Activated CD8-positive, alpha-beta T cell treated with anti-CD3 and anti-CD28 coated beads for 36 hours (primary cell): ENCODE data around the gene IGF2R. TPM values are rescaled to one million over a fixed set of nuclear protein-coding genes. Genes with fewer than 3 reads are reported as not detected.
A peak's percentile ranks its signal among the peaks of the same experiment; 100 is the strongest.

ENCODE experiments used
- ATAC-seq: fragments of 200-7000 bp; cut with Tn5 transposase; one replicate; pipeline ENCODE4 v1.10.0; 2021; ENCODE audit warnings: mild to moderate bottlenecking, moderate library complexity
- CTCF ChIA-PET: fragments of 350-600 bp; sonication (Branson Sonifier 250); formaldehyde crosslinking; loops from one replicate; lab custom pipeline; 2021; ENCODE audit warnings: antibody characterized with exemption; lab: Charles Lee
- POLR2A ChIA-PET: fragments of 350-600 bp; sonication (Branson Sonifier 250); formaldehyde crosslinking; loops from one replicate; lab custom pipeline; 2021; ENCODE audit warnings: antibody characterized with exemption; lab: Charles Lee
- DNase-seq: peaks from one replicate; pipeline ENCODE4 v3.0.0-alpha.2; 2020
- H3K27ac Mint-ChIP-seq: one replicate; pipeline ENCODE4 v1.8.0; 2021; ENCODE audit warnings: mild to moderate bottlenecking, mixed read lengths
- H3K27me3 Mint-ChIP-seq: one replicate; pipeline ENCODE4 v1.8.0; 2021; ENCODE audit warnings: mixed read lengths
- H3K36me3 Mint-ChIP-seq: one replicate; pipeline ENCODE4 v1.8.0; 2021; ENCODE audit warnings: low read depth, mixed read lengths
- H3K4me1 Mint-ChIP-seq: one replicate; pipeline ENCODE4 v1.8.0; 2021; ENCODE audit warnings: low read depth, mixed read lengths
- H3K4me3 Mint-ChIP-seq: one replicate; pipeline ENCODE4 v1.8.0; 2021; ENCODE audit warnings: mild to moderate bottlenecking, moderate library complexity, mixed read lengths
- H3K9me3 Mint-ChIP-seq: one replicate; pipeline ENCODE4 v1.8.0; 2021; ENCODE audit warnings: mixed read lengths
- intact Hi-C: fragments of 100-400 bp; cut with micrococcal nuclease; formaldehyde crosslinking; loops from one replicate; pipeline ENCODE4 v1.10.0; 2022
- total RNA-seq, 2 experiments: library from RNA; stranded (reverse); gene quantifications; one replicate each; pipeline ENCODE4 v1.2.3, GENCODE V29; 2021
- TF ChIP-seq, protein P1 (sequence below): fragments of 200-600 bp; IDR thresholded peaks from one replicate; pipeline ENCODE4 v1.8.0; 2022; ENCODE audit warnings: antibody characterized with exemption, mild to moderate bottlenecking

The IGF2R gene
- total RNA-seq, 2 experiments from 2014 or later = 81.7 to 82.4 TPM

DNA sequence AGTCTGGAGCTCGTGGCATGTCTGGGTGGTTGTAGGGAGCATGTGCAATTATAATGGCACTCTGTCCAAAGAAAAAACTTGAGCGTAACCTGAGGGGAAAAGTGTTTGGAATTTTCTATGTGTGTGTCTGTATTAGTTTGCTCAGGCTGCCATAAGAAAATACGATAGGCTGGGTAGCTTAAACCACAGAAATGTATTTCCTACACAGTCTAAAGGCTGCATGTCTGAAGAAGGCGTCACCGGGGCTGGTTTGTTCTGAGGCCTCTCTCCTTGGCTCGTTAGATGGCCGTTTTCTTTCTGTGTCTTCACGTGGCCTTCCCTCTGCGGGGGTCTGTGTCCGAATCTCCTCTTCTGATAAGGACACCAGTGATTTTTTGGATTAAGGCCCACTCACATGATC is 59.0 kb downstream of the IGF2R start:
- H3K27ac Mint-ChIP-seq = peak overlapping the region; percentile 18
- TF ChIP-seq, protein P1, sequence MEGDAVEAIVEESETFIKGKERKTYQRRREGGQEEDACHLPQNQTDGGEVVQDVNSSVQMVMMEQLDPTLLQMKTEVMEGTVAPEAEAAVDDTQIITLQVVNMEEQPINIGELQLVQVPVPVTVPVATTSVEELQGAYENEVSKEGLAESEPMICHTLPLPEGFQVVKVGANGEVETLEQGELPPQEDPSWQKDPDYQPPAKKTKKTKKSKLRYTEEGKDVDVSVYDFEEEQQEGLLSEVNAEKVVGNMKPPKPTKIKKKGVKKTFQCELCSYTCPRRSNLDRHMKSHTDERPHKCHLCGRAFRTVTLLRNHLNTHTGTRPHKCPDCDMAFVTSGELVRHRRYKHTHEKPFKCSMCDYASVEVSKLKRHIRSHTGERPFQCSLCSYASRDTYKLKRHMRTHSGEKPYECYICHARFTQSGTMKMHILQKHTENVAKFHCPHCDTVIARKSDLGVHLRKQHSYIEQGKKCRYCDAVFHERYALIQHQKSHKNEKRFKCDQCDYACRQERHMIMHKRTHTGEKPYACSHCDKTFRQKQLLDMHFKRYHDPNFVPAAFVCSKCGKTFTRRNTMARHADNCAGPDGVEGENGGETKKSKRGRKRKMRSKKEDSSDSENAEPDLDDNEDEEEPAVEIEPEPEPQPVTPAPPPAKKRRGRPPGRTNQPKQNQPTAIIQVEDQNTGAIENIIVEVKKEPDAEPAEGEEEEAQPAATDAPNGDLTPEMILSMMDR = no peak
- H3K4me3 Mint-ChIP-seq = no peak overlapping the region
- ChIA-PET POLR2A (interaction anchor here (0.6 to 1.0 kb wide), 3 partner anchors 16 to 1124 kb away, joined by 3 read pairs; no protein-coding TSS in a partner anchor), CTCF (no interaction called here)
- DNase-seq = no peak
- peaks cover 8% of the 10 kb centered on the region for H3K4me1 Mint-ChIP-seq
- peak; percentile 12 for ATAC-seq
- intact Hi-C loops = no loop called here
- H3K9me3 Mint-ChIP-seq = no peaks in the 10 kb centered on the region
- peaks cover 48% of the 10 kb centered on the region for H3K36me3 Mint-ChIP-seq
- H3K27me3 Mint-ChIP-seq = no peaks in the 10 kb centered on the region

DNA sequence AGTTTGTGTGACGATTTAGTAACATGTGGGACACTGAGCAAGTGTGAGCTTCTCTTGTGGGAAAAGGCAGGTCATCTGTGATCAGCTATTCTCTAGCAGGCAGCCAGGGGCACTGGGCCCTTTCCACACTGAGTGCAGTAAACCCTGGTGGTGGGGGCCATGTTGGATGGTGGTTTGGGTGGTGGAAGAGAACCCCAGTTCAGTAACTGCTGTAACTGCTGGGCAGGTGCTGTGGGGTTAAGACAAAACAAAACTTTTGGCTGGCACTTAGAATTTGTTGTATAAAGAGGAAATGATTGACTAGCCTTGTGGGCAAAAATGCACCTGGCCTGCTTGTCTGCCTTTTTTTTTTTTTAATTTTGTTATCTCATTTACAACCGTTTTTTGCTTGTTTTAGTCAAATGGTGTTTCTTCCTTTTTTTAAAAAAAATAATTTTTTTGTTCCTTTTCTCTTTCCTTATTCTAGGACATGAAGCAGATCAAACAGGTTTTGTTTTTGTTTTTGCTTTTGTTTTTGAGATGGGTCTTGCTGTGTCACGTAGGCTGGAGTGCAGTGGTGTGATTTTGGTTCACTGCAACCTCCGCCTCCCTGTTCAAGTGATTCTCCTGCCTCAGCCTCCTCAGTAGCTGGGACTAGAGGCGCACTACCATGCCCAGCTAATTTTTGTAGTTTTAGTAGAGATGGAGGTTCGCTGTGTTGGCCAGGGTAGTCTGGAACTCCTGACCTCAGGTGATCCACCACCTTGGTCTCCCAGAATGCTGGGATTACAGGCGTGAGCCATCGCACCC is 59.8 kb downstream of the IGF2R start:
- Mint-ChIP-seq H3K36me3 (peaks cover 54% of the 10 kb centered on the region), H3K4me1 (peaks cover 8% of the 10 kb centered on the region), H3K9me3 (no peaks in the 10 kb centered on the region), H3K27ac (peak overlapping the region; percentile 56), H3K4me3 (no peak overlapping the region), H3K27me3 (no peaks in the 10 kb centered on the region)
- intact Hi-C loops = no loop called here
- ATAC-seq (peak; percentile 77), DNase-seq (peak; percentile 54)
- POLR2A ChIA-PET = interaction anchor here (0.6 to 1.0 kb wide), 3 partner anchors 17 to 1124 kb away, joined by 3 read pairs; no protein-coding TSS in a partner anchor
- CTCF ChIA-PET = no interaction called here
- TF ChIP-seq, protein P1 = no peak

DNA sequence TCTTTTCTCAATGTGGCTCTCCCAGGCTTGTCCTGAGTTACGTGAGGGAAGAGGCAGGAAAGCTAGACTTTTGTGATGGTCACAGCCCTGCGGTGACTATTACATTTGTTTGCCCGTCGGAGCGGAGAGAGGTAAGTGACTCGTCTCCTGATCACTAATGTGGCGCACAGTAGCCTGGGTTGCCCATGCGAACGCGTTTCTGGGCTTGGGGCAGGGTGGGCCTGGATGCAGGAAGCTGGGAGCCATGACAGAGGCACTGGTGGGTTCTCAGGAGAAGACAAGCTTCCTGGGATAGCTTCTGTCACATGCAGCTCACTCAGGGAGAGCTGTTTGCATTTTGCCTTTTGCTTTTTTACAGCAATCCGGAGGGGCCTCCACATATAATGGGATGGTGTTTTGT is 60.6 kb downstream of the IGF2R start:
- DNase-seq (no peak), ATAC-seq (no peak)
- POLR2A ChIA-PET = no interaction called here
- intact Hi-C loops = no loop called here
- H3K4me3 Mint-ChIP-seq = no peak overlapping the region
- peaks cover 8% of the 10 kb centered on the region for H3K4me1 Mint-ChIP-seq
- no peaks in the 10 kb centered on the region for H3K27me3 Mint-ChIP-seq
- H3K36me3 Mint-ChIP-seq = peaks cover 55% of the 10 kb centered on the region
- H3K27ac Mint-ChIP-seq = no peak overlapping the region
- CTCF ChIA-PET = no interaction called here
- TF ChIP-seq, protein P1 = no peak
- H3K9me3 Mint-ChIP-seq = no peaks in the 10 kb centered on the region

DNA sequence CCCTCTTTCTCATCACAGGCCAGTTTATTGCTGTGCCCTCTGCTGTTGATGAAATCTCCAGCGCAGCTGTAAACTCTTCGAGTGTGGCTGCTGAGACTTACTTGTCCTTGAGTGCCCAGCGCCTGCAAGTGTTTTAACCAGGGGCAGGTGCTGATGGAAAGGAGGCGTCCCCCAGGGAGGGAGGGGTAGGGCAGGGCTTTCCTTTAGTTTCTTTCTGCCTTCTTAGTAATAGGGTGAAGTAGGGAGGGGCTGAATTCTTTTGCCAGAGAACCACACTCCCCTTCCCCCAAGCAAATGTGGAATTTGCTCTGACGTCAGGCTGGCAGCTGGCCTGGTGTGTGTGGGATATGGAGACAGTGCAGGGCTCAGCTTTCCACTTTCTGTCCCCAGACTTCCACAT is 61.2 kb downstream of the IGF2R start:
- DNase-seq (no peak), ATAC-seq (no peak)
- H3K4me1 Mint-ChIP-seq = peaks cover 8% of the 10 kb centered on the region
- no peak overlapping the region for H3K27ac Mint-ChIP-seq
- H3K36me3 Mint-ChIP-seq = peaks cover 58% of the 10 kb centered on the region
- H3K9me3 Mint-ChIP-seq = no peaks in the 10 kb centered on the region
- ChIA-PET POLR2A (no interaction called here), CTCF (no interaction called here)
- TF ChIP-seq, protein P1 = no peak
- intact Hi-C loops = no loop called here
- H3K4me3 Mint-ChIP-seq = no peak overlapping the region
- no peaks in the 10 kb centered on the region for H3K27me3 Mint-ChIP-seq

DNA sequence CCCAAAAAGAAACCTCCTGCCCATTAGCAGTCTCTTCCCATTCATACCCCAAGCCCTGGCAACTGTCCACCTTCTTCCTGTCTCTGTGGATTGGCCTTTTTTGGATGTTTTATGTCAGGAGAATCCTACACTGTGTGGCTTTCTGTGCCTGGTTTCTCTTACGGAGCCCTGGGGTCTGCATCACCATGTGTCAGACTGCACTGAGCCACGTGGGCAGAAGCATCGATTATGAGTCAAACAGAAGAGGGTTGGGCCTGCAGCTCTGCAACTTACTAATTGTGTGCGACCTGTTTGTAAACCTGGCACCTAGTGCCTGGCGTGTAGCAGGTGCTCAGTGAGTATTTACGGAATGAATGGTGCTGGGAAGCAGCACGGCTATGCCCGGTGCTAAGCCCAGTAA is 62.6 kb downstream of the IGF2R start:
- H3K27ac Mint-ChIP-seq = peak overlapping the region; percentile 30
- no peak overlapping the region for H3K4me3 Mint-ChIP-seq
- H3K36me3 Mint-ChIP-seq = peaks cover 60% of the 10 kb centered on the region
- no peak for ATAC-seq
- DNase-seq = no peak
- ChIA-PET POLR2A (no interaction called here), CTCF (interaction anchor here (1.0 kb wide), 1 partner anchor 92 kb away, joined by 3 read pairs; no protein-coding TSS in a partner anchor)
- no peaks in the 10 kb centered on the region for H3K27me3 Mint-ChIP-seq
- intact Hi-C loops = no loop called here
- no peaks in the 10 kb centered on the region for H3K9me3 Mint-ChIP-seq
- TF ChIP-seq, protein P1 = no peak
- peaks cover 8% of the 10 kb centered on the region for H3K4me1 Mint-ChIP-seq
